ENCODE measurements around the gene HNRNPL.
"Not testable (repeated sequence)": the region's sequence is repeated elsewhere in the genome, so short reads cannot be mapped to it uniquely, and the experiment has no call there.

Gene HNRNPL

GRCh38 chr19:38869836-38870607 lies 20.2 kb upstream of the HNRNPL start:
- H3K4me3 ChIP-seq (ENCODE audit: control insufficient read depth, low read depth, low read length), result peak overlapping the region; percentile 45
- peak; percentile 77 for TF ChIP-seq CTCF (IDR thresholded peaks at IDR 0.05; ENCODE audit: control insufficient read depth, insufficient read depth, low read depth, low read length, missing control alignments)
- no peak for DNase-seq (ENCODE audit: low read depth)

- TF ChIP-seq CTCF (IDR thresholded peaks at IDR 0.05; ENCODE audit: control insufficient read depth, insufficient read depth, low read depth, low read length, missing control alignments), result no peak
- peak overlapping the region; percentile 45 for H3K4me3 ChIP-seq (ENCODE audit: control insufficient read depth, low read depth, low read length)
- DNase-seq (ENCODE audit: low read depth), result no peak
These were observed 19.5 kb upstream of the HNRNPL start for GRCh38 chr19:38869160-38869835.

- no peak for DNase-seq (ENCODE audit: low read depth)
- TF ChIP-seq CTCF (IDR thresholded peaks at IDR 0.05; ENCODE audit: control insufficient read depth, insufficient read depth, low read depth, low read length, missing control alignments), result no peak
These were observed 18.8 kb upstream of the HNRNPL start for GRCh38 chr19:38868551-38868950.

GRCh38 chr19:38867171-38867780 lies 17.5 kb upstream of the HNRNPL start:
- TF ChIP-seq CTCF (IDR thresholded peaks at IDR 0.05; ENCODE audit: control insufficient read depth, insufficient read depth, low read depth, low read length, missing control alignments), result no peak
- H3K4me3 ChIP-seq (ENCODE audit: control insufficient read depth, low read depth, low read length), result no peak overlapping the region
- no peak for DNase-seq (ENCODE audit: low read depth)

More at GRCh38 chr19:38868551-38868950, 18.8 kb upstream of the HNRNPL start:
- no peak overlapping the region for H3K4me3 ChIP-seq (ENCODE audit: control insufficient read depth, low read depth, low read length)

- no peak for TF ChIP-seq CTCF (IDR thresholded peaks at IDR 0.05; ENCODE audit: control insufficient read depth, insufficient read depth, low read depth, low read length, missing control alignments)
- DNase-seq (ENCODE audit: low read depth), result peak; percentile 59
- no peak overlapping the region for H3K4me3 ChIP-seq (ENCODE audit: control insufficient read depth, low read depth, low read length)
These were observed 12.7 kb upstream of the HNRNPL start for GRCh38 chr19:38862321-38863059.

- no peak overlapping the region for H3K4me3 ChIP-seq (ENCODE audit: control insufficient read depth, low read depth, low read length)
- no peak for DNase-seq (ENCODE audit: low read depth)
- TF ChIP-seq CTCF (IDR thresholded peaks at IDR 0.05; ENCODE audit: control insufficient read depth, insufficient read depth, low read depth, low read length, missing control alignments), result no peak
These were observed 11.6 kb upstream of the HNRNPL start for GRCh38 chr19:38861368-38861767.

GRCh38 chr19:38859631-38860204 lies 9.9 kb upstream of the HNRNPL start:
- not testable (repeated sequence) for H3K4me3 ChIP-seq (ENCODE audit: control insufficient read depth, low read depth, low read length); DNase-seq (ENCODE audit: low read depth)

All from AG09309 (cell line).